ENCODE measurements around the gene LASP1NB.

LASP1NB gene

GRCh38 chr17:38961413-38961812, 36.0 kb downstream of the LASP1NB start:
- CTCF ChIA-PET, result no interaction called here
- Histone ChIP-seq H2AFZ (ENCODE audit: insufficient read depth, low read depth, low read length, poor library complexity, severe bottlenecking) (peak overlapping the region; percentile 12), H3K9me3 (ENCODE audit: control extremely low read depth in 1 of 3, control insufficient read depth in 2 of 3, insufficient read depth in 1 of 3, low read length in 2 of 3) (no peaks in the 10 kb centered on the region), H3K36me3 (replicated peaks in 1 of 2; ENCODE audit: control extremely low read depth in 1 of 2, control insufficient read depth in 1 of 2, extremely low read depth in 1 of 2, insufficient read depth in 2 of 2, low read length in 1 of 2) (no peaks in the 10 kb centered on the region), H3K4me1 (ENCODE audit: control insufficient read depth in 2 of 2, insufficient read depth in 2 of 2, low read length in 2 of 2) (no peaks in the 10 kb centered on the region), H3K27ac (ENCODE audit: low read length in 2 of 2) (no peak overlapping the region), H3K79me2 (ENCODE audit: control insufficient read depth, insufficient read depth, low read length) (no peaks in the 10 kb centered on the region), H4K20me1 (ENCODE audit: control insufficient read depth, insufficient read depth, low read length, poor library complexity, severe bottlenecking) (no peaks in the 10 kb centered on the region), H3K27me3 (replicated peaks in 1 of 4; ENCODE audit: control extremely low read depth in 1 of 4, control insufficient read depth in 3 of 4, insufficient read depth in 4 of 4, low read length in 3 of 4) (no peaks in the 10 kb centered on the region), H3K4me3 (ENCODE audit: control extremely low read depth in 1 of 5, extremely low read depth in 1 of 5, insufficient read depth in 1 of 5, low read depth in 2 of 5, low read length in 4 of 5) (no peak overlapping the region), H3K4me2 (replicated peaks; ENCODE audit: low read depth, low read length, poor library complexity, severe bottlenecking) (no peak overlapping the region), H3K9ac (ENCODE audit: low read length) (no peak overlapping the region)
- no peaks in the 10 kb centered on the region for H3K9me3 Mint-ChIP-seq (ENCODE audit: insufficient read depth)
- TF ChIP-seq, protein P1, sequence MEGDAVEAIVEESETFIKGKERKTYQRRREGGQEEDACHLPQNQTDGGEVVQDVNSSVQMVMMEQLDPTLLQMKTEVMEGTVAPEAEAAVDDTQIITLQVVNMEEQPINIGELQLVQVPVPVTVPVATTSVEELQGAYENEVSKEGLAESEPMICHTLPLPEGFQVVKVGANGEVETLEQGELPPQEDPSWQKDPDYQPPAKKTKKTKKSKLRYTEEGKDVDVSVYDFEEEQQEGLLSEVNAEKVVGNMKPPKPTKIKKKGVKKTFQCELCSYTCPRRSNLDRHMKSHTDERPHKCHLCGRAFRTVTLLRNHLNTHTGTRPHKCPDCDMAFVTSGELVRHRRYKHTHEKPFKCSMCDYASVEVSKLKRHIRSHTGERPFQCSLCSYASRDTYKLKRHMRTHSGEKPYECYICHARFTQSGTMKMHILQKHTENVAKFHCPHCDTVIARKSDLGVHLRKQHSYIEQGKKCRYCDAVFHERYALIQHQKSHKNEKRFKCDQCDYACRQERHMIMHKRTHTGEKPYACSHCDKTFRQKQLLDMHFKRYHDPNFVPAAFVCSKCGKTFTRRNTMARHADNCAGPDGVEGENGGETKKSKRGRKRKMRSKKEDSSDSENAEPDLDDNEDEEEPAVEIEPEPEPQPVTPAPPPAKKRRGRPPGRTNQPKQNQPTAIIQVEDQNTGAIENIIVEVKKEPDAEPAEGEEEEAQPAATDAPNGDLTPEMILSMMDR (IDR thresholded peaks at IDR 0.05), result no peak
- TF ChIP-seq EZH2 (IDR thresholded peaks at IDR 0.05; ENCODE audit: borderline replicate concordance, insufficient read depth, low read depth, low read length, poor library complexity, severe bottlenecking), result no peak
- DNase-seq, result no peak
- no peaks in the 10 kb centered on the region for H3K27me3 Mint-ChIP-seq
- no peak overlapping the region for H3K27ac Mint-ChIP-seq
- intact Hi-C loops (cut with micrococcal nuclease), result no loop called here
- no CpG with 5 or more reads among the region's 4 CpGs for WGBS (ENCODE audit: insufficient coverage)
- POLR2A ChIA-PET, result no interaction called here
- no peaks in the 10 kb centered on the region for H3K4me1 Mint-ChIP-seq
- no peak overlapping the region for H3K4me3 Mint-ChIP-seq
- ATAC-seq (ENCODE audit: low read depth), result no peak

- peak; percentile 97 for ATAC-seq (ENCODE audit: low read depth)
- peak; percentile 88 for DNase-seq
- intact Hi-C loops (cut with micrococcal nuclease), result loop anchor here (1.0 to 2.0 kb wide), 3 partner anchors 69 to 186 kb away; partner anchors contain the start of gene CWC25
- Mint-ChIP-seq H3K27ac (peak within 1 kb of the TSS; percentile 88), H3K4me1 (peaks cover 7% of the 10 kb centered on the region), H3K4me3 (peak within 1 kb of the TSS; percentile 82), H3K27me3 (peaks cover 2% of the 10 kb centered on the region), H3K9me3 (ENCODE audit: insufficient read depth) (no peaks in the 10 kb centered on the region)
- Histone ChIP-seq H3K9me3 (ENCODE audit: control extremely low read depth in 1 of 3, control insufficient read depth in 2 of 3, insufficient read depth in 1 of 3, low read length in 2 of 3) (no peaks in the 10 kb centered on the region), H3K79me2 (ENCODE audit: control insufficient read depth, insufficient read depth, low read length) (no peaks in the 10 kb centered on the region), H3K27ac (ENCODE audit: low read length in 2 of 2) (peak within 1 kb of the TSS in 1 of 2 donors; percentile 62), H3K4me1 (ENCODE audit: control insufficient read depth in 2 of 2, insufficient read depth in 2 of 2, low read length in 2 of 2) (peaks cover 0 to 13% of the 10 kb centered on the region in 2 donors), H3K27me3 (replicated peaks in 1 of 4; ENCODE audit: control extremely low read depth in 1 of 4, control insufficient read depth in 3 of 4, insufficient read depth in 4 of 4, low read length in 3 of 4) (no peaks in the 10 kb centered on the region), H2AFZ (ENCODE audit: insufficient read depth, low read depth, low read length, poor library complexity, severe bottlenecking) (peak within 1 kb of the TSS; percentile 69), H3K4me2 (replicated peaks; ENCODE audit: low read depth, low read length, poor library complexity, severe bottlenecking) (peak within 1 kb of the TSS; percentile 55), H3K9ac (ENCODE audit: low read length) (no peak within 1 kb of the TSS), H3K36me3 (replicated peaks in 1 of 2; ENCODE audit: control extremely low read depth in 1 of 2, control insufficient read depth in 1 of 2, extremely low read depth in 1 of 2, insufficient read depth in 2 of 2, low read length in 1 of 2) (no peaks in the 10 kb centered on the region), H3K4me3 (ENCODE audit: control extremely low read depth in 1 of 5, extremely low read depth in 1 of 5, insufficient read depth in 1 of 5, low read depth in 2 of 5, low read length in 4 of 5) (peak within 1 kb of the TSS in 4 of 5 experiments; percentile 30 to 50 (median 38)), H4K20me1 (ENCODE audit: control insufficient read depth, insufficient read depth, low read length, poor library complexity, severe bottlenecking) (no peaks in the 10 kb centered on the region)
- 6% methylated on average over 15 of the region's 21 CpGs for WGBS (ENCODE audit: insufficient coverage)
- POLR2A ChIA-PET, result interaction anchor here (0.6 to 1.0 kb wide), 4 partner anchors 98 to 1563 kb away, joined by 3 read pairs; partner anchors contain the start of genes ARL5C, CWC25 and LASP1
- TF ChIP-seq, protein P1 (IDR thresholded peaks at IDR 0.05), result no peak
- TF ChIP-seq EZH2 (IDR thresholded peaks at IDR 0.05; ENCODE audit: borderline replicate concordance, insufficient read depth, low read depth, low read length, poor library complexity, severe bottlenecking), result no peak
- CTCF ChIA-PET, result interaction anchor here (1.0 to 2.1 kb wide), 5 partner anchors 9 to 208 kb away, joined by 3 to 15 read pairs (median 5); no protein-coding TSS in a partner anchor
Measured at GRCh38 chr17:38967290-38967738, 41.9 kb downstream of the LASP1NB start, which contains the start of gene FBXO47. FBXO47 (minus strand) TSS chr17:38967403; CDS start chr17:38963025, 4,378 bp downstream.
